Measurements from ENCODE around the gene ERBIN. TPM values are rescaled to one million over a fixed set of nuclear protein-coding genes. Genes with fewer than 3 reads are reported as not detected.

Gene ERBIN
- total RNA-seq, 1 donor from 2014 or later: 88.5 TPM

DNA sequence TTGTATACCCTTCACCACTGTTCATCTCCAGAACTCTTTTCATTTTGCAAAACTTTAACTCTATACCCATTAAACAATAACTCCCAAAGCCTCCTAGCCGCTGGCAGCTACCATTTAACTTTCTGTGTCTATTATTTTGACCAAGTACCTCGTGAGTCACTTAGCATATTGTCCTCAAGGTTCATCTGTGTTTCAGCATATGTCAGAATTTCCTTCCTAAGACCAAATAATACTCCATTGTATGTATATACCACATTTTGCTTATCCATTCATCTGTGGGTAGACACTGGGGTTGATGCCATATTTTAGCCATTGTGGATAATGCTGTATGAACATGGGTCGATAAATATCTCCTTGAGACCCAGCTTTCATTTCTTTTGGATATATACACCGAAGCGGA, 17.4 kb downstream of the ERBIN start:
- Mint-ChIP-seq H3K4me1 (peaks cover 29% of the 10 kb centered on the region), H3K9me3 (no peaks in the 10 kb centered on the region), H3K36me3 (ENCODE audit: low read depth) (peaks cover 29% of the 10 kb centered on the region), H3K27me3 (no peaks in the 10 kb centered on the region), H3K27ac (no peak overlapping the region), H3K4me3 (no peak overlapping the region)
- no peak for ATAC-seq (ENCODE audit: low read depth)
- TF ChIP-seq, protein P1, sequence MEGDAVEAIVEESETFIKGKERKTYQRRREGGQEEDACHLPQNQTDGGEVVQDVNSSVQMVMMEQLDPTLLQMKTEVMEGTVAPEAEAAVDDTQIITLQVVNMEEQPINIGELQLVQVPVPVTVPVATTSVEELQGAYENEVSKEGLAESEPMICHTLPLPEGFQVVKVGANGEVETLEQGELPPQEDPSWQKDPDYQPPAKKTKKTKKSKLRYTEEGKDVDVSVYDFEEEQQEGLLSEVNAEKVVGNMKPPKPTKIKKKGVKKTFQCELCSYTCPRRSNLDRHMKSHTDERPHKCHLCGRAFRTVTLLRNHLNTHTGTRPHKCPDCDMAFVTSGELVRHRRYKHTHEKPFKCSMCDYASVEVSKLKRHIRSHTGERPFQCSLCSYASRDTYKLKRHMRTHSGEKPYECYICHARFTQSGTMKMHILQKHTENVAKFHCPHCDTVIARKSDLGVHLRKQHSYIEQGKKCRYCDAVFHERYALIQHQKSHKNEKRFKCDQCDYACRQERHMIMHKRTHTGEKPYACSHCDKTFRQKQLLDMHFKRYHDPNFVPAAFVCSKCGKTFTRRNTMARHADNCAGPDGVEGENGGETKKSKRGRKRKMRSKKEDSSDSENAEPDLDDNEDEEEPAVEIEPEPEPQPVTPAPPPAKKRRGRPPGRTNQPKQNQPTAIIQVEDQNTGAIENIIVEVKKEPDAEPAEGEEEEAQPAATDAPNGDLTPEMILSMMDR (IDR thresholded peaks at IDR 0.05): no peak
- intact Hi-C loops (cut with micrococcal nuclease): no loop called here
- DNase-seq: no peak
- ChIA-PET CTCF (interaction anchor here (0.6 kb wide), 1 partner anchor 22 kb away, joined by 5 read pairs; no protein-coding TSS in a partner anchor), POLR2A (no interaction called here)

DNA sequence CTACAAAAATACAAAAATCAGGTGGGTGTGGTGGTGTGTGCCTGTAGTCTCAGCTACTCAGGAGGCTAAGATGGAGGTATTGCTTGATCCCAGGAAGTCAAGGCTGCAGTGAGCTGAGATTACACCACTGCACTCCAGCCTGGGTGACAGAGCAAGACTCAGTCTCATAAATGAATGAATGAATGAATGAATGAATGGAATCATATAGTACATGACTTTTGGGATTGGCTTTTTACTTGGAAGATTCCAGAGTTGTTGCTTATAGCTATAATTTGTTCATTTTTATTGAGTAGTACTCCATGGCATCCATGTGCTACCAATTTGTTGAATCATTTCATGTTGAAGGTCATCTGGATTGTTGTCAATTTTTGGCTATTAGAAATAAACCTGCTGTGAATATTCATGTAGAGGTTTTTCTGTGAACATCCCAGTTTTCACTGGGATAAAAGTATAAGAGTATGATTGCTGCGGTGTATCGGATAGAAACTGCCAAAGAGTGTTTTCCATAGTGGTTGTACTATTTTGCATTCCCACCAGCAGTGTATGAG, 19.9 kb downstream of the ERBIN start:
- ChIA-PET CTCF (no interaction called here), POLR2A (no interaction called here)
- ATAC-seq (ENCODE audit: low read depth) (no peak), DNase-seq (no peak)
- Mint-ChIP-seq H3K9me3 (no peaks in the 10 kb centered on the region), H3K27me3 (no peaks in the 10 kb centered on the region), H3K36me3 (ENCODE audit: low read depth) (peaks cover 31% of the 10 kb centered on the region), H3K4me1 (peaks cover 50% of the 10 kb centered on the region), H3K27ac (no peak overlapping the region), H3K4me3 (no peak overlapping the region)
- TF ChIP-seq, protein P1 (IDR thresholded peaks at IDR 0.05): no peak
- intact Hi-C loops (cut with micrococcal nuclease): loop anchor here (2.0 kb wide), 1 partner anchor 15 kb away; no protein-coding TSS in a partner anchor

DNA sequence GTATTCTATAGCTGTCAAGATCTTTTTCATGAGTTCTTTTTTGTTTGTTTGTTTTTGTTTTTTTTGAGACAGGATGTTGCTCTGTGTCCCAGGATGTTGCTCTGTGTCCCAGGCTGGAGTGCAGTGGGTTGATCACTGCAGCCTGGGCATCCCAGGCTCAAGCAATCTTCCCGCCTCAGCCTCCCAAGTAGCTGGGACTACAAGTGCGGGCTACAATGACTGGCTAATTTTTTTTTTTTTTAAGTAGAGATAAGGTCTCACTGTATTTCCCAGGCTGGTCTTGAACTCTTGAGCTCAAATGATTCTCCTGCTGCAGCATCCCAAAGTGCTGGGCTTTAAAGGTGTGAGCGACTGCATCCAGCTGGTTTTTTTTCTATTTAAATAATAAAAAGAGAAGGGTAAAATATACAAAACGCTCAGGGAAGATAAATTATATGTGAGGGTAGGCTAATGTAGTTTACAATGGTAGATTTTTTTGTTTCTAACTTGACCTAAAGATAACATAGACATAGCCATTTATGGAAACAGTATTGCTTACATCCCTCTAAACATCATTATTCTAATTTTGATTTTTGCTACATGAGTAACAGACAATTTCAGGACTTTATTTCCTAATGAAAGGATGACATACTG, 21.9 kb downstream of the ERBIN start:
- no peak overlapping the region for H3K4me3 Mint-ChIP-seq

DNA sequence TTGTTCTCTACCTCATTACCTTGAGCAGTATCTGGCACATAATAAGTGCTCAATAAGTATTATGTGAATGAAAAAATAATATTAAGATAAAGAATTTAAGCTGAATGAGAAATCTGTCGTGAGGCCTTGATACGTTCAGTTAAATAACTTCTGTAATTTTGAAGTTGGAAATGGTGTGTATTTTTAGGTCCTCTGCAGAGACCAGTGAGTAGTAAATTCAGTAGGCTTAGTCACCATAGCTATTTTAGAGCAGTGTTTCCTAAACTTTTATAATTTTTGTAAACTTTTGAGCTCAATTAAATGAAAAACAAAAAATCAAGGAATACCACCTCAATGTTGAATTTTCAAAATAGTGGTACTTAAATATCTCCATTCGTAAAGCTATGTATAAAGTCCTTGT, 25.0 kb downstream of the ERBIN start:
- H3K4me3 Mint-ChIP-seq: no peak overlapping the region
- CTCF ChIA-PET: no interaction called here
- H3K36me3 Mint-ChIP-seq (ENCODE audit: low read depth): peaks cover 16% of the 10 kb centered on the region
- TF ChIP-seq, protein P1 (IDR thresholded peaks at IDR 0.05): no peak
- no peak overlapping the region for H3K27ac Mint-ChIP-seq
- DNase-seq: no peak
- peaks cover 59% of the 10 kb centered on the region for H3K4me1 Mint-ChIP-seq
- no peaks in the 10 kb centered on the region for H3K27me3 Mint-ChIP-seq
- no peak for ATAC-seq (ENCODE audit: low read depth)
- intact Hi-C loops (cut with micrococcal nuclease): no loop called here
- H3K9me3 Mint-ChIP-seq: no peaks in the 10 kb centered on the region
- POLR2A ChIA-PET: interaction anchor here (1.2 kb wide), 1 partner anchor 11 kb away, joined by 4 read pairs; no protein-coding TSS in a partner anchor

More for the DNA sequence above, 21.9 kb downstream of the ERBIN start:
- POLR2A ChIA-PET: no interaction called here
- CTCF ChIA-PET: no interaction called here
- H3K4me1 Mint-ChIP-seq: peaks cover 44% of the 10 kb centered on the region
- TF ChIP-seq, protein P1 (IDR thresholded peaks at IDR 0.05): no peak
- H3K27ac Mint-ChIP-seq: no peak overlapping the region
- no peak for DNase-seq
- intact Hi-C loops (cut with micrococcal nuclease): no loop called here
- no peaks in the 10 kb centered on the region for H3K27me3 Mint-ChIP-seq
- H3K9me3 Mint-ChIP-seq: no peaks in the 10 kb centered on the region
- no peak for ATAC-seq (ENCODE audit: low read depth)
- peaks cover 28% of the 10 kb centered on the region for H3K36me3 Mint-ChIP-seq (ENCODE audit: low read depth)

DNA sequence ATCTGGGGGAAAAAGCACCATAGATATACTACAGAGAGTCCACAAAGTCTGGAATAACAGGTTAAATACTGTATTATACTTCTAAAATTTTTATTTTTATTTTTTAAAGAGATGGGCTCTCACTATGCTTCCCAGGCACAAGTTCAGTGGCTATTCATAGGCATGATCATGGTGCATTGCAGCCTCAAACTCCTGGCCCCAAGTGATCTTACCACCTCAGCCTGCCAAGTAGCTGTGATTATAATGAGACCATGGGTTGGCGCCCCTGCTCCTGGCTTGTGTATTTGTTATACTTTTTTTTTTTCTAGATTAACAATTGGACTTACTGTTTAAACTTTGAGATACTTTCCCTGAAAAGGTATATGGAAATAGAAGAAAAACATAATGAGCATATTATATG, 25.9 kb downstream of the ERBIN start:
- ChIA-PET CTCF (no interaction called here), POLR2A (no interaction called here)
- Mint-ChIP-seq H3K27me3 (no peaks in the 10 kb centered on the region), H3K36me3 (ENCODE audit: low read depth) (peaks cover 17% of the 10 kb centered on the region), H3K9me3 (no peaks in the 10 kb centered on the region), H3K4me3 (no peak overlapping the region), H3K27ac (no peak overlapping the region), H3K4me1 (peaks cover 59% of the 10 kb centered on the region)
- DNase-seq: no peak
- no peak for ATAC-seq (ENCODE audit: low read depth)
- TF ChIP-seq, protein P1 (IDR thresholded peaks at IDR 0.05): no peak
- intact Hi-C loops (cut with micrococcal nuclease): no loop called here

Data from activated B cell treated with CpG ODN at 0.5 μM for 24 hours (primary cell).